MM.1S (cell line): ENCODE data around the gene PLOD3.

Experiments used
- CTCF ChIP-seq: fragments of 300-600 bp; sonication (generic); IDR thresholded peaks from 2 replicates; pipeline ENCODE4 v1.5.1; 2016; ENCODE audit warnings: antibody characterized with exemption, low read length, mixed read lengths
- EZH2 ChIP-seq: fragments of 300-600 bp; sonication (generic); optimal IDR thresholded peaks from 2 replicates; pipeline ENCODE3; 2017; ENCODE audit warnings: low read depth, mild to moderate bottlenecking, antibody characterized with exemption, low read length, mixed read lengths

GRCh38 chr7:101226721-101227120 lies 9.3 kb upstream of the PLOD3 start:
- no peak for TF ChIP-seq EZH2
- no peak for TF ChIP-seq CTCF
